BJ (cell line): ENCODE measurements around the gene AGBL4. TPM values are rescaled to one million over a fixed set of nuclear protein-coding genes. Genes with fewer than 3 reads are reported as not detected.
"Not testable (repeated sequence)": the region's sequence is repeated elsewhere in the genome, so short reads cannot be mapped to it uniquely, and the experiment has no call there.

Experiments used
- CTCF ChIA-PET: fragments of 350-600 bp; formaldehyde crosslinking; extraction: SDS; loops from one replicate; lab custom pipeline; 2021; ENCODE audit warnings: antibody characterized with exemption, inconsistent platforms; lab: Yijun Ruan, JAX
- POLR2A ChIA-PET: fragments of 300-600 bp; sonication (Branson Sonifier 250); formaldehyde crosslinking; extraction: SDS; loops from one replicate; lab custom pipeline; 2021; ENCODE audit warnings: antibody characterized with exemption; lab: Charles Lee
- DNase-seq: peaks from one replicate; pipeline ENCODE4 v3.0.0-alpha.2; 2011; ENCODE audit warnings: low read depth
- H3K27me3 ChIP-seq: 2 replicates; pipeline ENCODE4 v1.6.0; 2011; ENCODE audit warnings: low read length; ENCODE audit not compliant: control insufficient read depth, insufficient read depth
- H3K36me3 ChIP-seq: 2 replicates; pipeline ENCODE4 v1.5.1; 2011; ENCODE audit warnings: low read length; ENCODE audit not compliant: control insufficient read depth, insufficient read depth
- H3K4me3 ChIP-seq: 2 replicates; pipeline ENCODE4 v1.5.1; 2011; ENCODE audit warnings: low read depth, mild to moderate bottlenecking, control low read depth, low read length
- polyA plus RNA-seq: library from polyadenylated mRNA; depleted of rRNA; stranded (reverse); fragments of >200 nt; gene quantifications from 2 replicates; pipeline ENCODE4 v1.2.3, GENCODE V29; 2011
- TF ChIP-seq, protein P1 (sequence below): IDR thresholded peaks from 2 replicates; pipeline ENCODE4 v1.5.1; 2011; ENCODE audit warnings: low read depth, mild to moderate bottlenecking, control low read depth, inconsistent platforms, low read length, moderate library complexity; ENCODE audit not compliant: insufficient read depth

The AGBL4 gene
- polyA plus RNA-seq, 1 experiment, result not detected

DNA sequence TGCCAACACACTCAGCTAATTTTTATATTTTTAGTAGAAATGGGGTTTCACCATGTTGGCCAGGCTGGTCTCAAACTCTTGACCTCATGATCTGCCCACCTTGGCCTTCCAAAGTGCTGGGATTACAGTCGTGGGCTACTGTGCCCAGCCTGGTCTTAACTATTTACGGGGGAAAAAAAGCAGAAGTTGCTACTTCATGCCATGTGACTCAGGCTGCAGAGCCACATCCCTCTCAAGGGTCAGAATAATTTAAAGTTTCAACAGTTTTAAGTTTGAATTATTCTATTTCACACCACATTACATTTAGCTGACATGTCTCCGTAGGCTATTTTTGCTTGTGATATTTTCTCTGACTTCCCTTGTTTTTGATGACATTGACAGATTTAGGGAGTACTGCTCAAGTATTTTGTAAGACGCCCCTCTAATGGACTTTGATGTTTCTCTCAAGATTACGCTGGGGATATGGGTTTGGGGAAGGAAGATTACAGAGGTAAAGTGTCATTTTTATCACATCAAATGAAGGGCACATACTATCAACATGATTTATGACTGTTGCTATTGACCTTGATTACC, 14.6 kb upstream of the AGBL4 start:
- Histone ChIP-seq H3K4me3 (no peak overlapping the region), H3K27me3 (no peaks in the 10 kb centered on the region), H3K36me3 (no peaks in the 10 kb centered on the region)
- no peak for DNase-seq
- ChIA-PET POLR2A (no interaction called here), CTCF (no interaction called here)
- TF ChIP-seq, protein P1, sequence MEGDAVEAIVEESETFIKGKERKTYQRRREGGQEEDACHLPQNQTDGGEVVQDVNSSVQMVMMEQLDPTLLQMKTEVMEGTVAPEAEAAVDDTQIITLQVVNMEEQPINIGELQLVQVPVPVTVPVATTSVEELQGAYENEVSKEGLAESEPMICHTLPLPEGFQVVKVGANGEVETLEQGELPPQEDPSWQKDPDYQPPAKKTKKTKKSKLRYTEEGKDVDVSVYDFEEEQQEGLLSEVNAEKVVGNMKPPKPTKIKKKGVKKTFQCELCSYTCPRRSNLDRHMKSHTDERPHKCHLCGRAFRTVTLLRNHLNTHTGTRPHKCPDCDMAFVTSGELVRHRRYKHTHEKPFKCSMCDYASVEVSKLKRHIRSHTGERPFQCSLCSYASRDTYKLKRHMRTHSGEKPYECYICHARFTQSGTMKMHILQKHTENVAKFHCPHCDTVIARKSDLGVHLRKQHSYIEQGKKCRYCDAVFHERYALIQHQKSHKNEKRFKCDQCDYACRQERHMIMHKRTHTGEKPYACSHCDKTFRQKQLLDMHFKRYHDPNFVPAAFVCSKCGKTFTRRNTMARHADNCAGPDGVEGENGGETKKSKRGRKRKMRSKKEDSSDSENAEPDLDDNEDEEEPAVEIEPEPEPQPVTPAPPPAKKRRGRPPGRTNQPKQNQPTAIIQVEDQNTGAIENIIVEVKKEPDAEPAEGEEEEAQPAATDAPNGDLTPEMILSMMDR, result no peak

DNA sequence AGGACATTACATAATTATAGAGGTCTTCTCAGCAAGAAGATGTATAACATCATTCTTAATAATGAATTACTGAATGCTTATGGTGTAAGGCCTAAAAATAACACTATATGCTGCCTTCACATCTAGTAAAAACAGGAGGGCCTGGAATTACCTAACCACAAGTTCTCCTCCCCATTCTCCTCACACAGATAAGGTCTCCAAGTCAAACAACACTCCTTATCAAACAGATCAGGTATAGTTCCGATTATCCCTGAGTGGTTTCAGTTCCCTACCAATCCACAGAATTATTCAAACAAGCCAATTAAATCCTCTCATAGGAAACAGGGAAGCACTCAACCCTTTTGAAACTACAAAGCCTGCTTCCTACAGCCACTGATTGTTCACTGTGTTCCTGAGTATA, 4.0 kb upstream of the AGBL4 start:
- ChIA-PET POLR2A (no interaction called here), CTCF (no interaction called here)
- no peaks in the 10 kb centered on the region for H3K27me3 ChIP-seq
- H3K36me3 ChIP-seq, result no peaks in the 10 kb centered on the region
- H3K4me3 ChIP-seq, result no peak overlapping the region
- DNase-seq, result no peak
- TF ChIP-seq, protein P1, result no peak

DNA sequence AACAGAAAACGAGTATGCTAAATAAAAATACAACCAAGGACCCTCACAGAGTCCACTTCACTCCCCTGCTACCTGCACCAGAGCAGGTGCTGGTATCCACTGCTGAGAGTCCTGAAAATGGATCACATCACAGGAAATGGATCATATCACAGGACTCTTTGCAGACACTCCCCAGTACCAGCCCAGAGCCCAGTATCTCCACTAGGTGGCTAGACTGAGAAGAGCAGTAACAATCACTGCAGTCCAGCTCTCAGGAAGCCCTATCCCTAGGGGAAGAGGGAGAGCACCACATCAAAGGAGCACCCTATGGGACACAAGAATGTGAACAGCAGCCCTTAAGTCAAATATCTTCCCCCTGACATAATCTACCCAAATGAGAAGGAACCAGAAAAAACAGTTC, 28.0 kb downstream of the AGBL4 start:
- TF ChIP-seq, protein P1, result no peak
- no peaks in the 10 kb centered on the region for H3K27me3 ChIP-seq
- CTCF ChIA-PET, result no interaction called here
- POLR2A ChIA-PET, result no interaction called here
- H3K36me3 ChIP-seq, result no peaks in the 10 kb centered on the region
- DNase-seq, result no peak
- H3K4me3 ChIP-seq, result no peak overlapping the region

DNA sequence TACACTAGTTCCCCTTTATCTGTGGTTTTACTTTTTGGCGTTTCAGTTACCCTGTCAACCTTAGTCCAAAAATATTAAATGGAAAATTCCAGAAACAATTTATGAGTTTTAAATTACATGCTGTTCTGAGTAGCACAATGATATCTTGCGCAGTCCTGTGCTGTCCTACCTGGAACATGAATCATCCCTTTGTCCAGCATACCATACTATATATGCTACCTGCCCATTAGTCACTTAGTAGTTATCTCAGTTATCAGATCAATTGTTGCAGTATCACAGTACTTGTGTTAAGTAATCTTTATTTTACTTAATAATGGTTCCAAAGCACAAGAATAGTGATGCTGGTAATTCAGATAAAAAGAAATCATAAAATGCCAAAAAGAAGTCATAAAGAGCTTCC, 52.7 kb downstream of the AGBL4 start:
- POLR2A ChIA-PET, result no interaction called here
- no peak for DNase-seq
- CTCF ChIA-PET, result no interaction called here
- Histone ChIP-seq H3K4me3 (no peak overlapping the region), H3K36me3 (no peaks in the 10 kb centered on the region), H3K27me3 (no peaks in the 10 kb centered on the region)
- TF ChIP-seq, protein P1, result no peak

DNA sequence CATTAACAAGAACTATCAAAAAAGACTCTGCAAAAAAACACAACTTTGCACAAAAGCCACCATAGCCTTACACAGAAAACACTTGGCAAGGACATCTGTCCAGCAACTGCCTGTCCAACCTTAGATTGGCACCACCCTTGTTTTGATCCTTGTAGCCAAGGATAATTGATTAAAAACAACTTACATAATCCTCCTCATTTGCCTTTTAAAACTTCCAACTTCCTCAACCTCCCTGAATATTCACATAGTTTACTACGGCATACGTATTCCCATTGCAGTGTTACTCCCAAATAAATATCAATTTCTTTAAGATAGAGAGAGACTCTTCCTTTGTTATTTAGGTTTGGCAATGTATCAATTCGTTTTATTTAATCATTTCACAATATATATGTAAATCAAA, 72.4 kb downstream of the AGBL4 start:
- Histone ChIP-seq H3K27me3 (no peaks in the 10 kb centered on the region), H3K36me3 (no peaks in the 10 kb centered on the region), H3K4me3 (no peak overlapping the region)
- POLR2A ChIA-PET, result no interaction called here
- no peak for DNase-seq
- CTCF ChIA-PET, result no interaction called here
- TF ChIP-seq, protein P1, result no peak

DNA sequence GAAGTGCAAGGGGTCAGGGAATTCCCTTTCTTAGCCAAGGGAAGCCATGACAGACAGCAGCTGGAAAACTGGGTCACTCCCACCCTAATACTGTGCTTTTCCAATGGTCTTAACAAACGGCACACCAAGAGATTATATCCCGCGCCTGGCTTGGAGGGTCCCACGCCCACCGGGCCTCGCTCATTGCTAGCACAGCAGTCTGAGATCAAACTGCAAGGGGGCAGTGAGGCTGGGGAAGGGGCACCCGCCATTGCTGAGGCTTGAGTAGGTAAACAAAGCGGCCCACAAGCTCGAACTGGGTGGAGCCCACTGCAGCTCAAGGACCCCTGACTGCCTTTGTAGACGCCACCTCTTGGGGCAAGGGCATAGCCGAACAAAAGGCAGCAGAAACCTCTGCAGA, 108.5 kb downstream of the AGBL4 start:
- H3K36me3 ChIP-seq, CTCF ChIA-PET, DNase-seq, H3K27me3 ChIP-seq, H3K4me3 ChIP-seq, POLR2A ChIA-PET: not testable (repeated sequence)
